ENCODE results near the gene GPX4.

The GPX4 gene

GRCh38 chr19:1149259-1150045 lies 45.7 kb downstream of the GPX4 start:
- Histone ChIP-seq H3K36me3 (ENCODE audit: low read depth) (peaks cover 70% of the 10 kb centered on the region), H3K4me1 (ENCODE audit: insufficient read depth, poor library complexity, severe bottlenecking) (no peaks in the 10 kb centered on the region), H3K27me3 (ENCODE audit: insufficient read depth, poor library complexity, severe bottlenecking) (no peaks in the 10 kb centered on the region), H3K27ac (ENCODE audit: poor library complexity, severe bottlenecking) (no peak overlapping the region), H3K9me3 (ENCODE audit: severe bottlenecking) (no peaks in the 10 kb centered on the region), H3K4me3 (ENCODE audit: severe bottlenecking) (no peak overlapping the region)
- no peak for ATAC-seq (ENCODE audit: low read depth)
- DNase-seq (ENCODE audit: low spot score) = no peak
- no peak for TF ChIP-seq CTCF (IDR thresholded peaks at IDR 0.05; ENCODE audit: poor library complexity, severe bottlenecking)

- TF ChIP-seq CTCF (IDR thresholded peaks at IDR 0.05; ENCODE audit: poor library complexity, severe bottlenecking) = no peak
- Histone ChIP-seq H3K36me3 (ENCODE audit: low read depth) (peaks cover 67% of the 10 kb centered on the region), H3K9me3 (ENCODE audit: severe bottlenecking) (no peaks in the 10 kb centered on the region), H3K4me1 (ENCODE audit: insufficient read depth, poor library complexity, severe bottlenecking) (peaks cover 7% of the 10 kb centered on the region), H3K27ac (ENCODE audit: poor library complexity, severe bottlenecking) (no peak overlapping the region), H3K4me3 (ENCODE audit: severe bottlenecking) (no peak overlapping the region), H3K27me3 (ENCODE audit: insufficient read depth, poor library complexity, severe bottlenecking) (no peaks in the 10 kb centered on the region)
- no peak for DNase-seq (ENCODE audit: low spot score)
- no peak for ATAC-seq (ENCODE audit: low read depth)
Measured at GRCh38 chr19:1150333-1151036, 46.7 kb downstream of the GPX4 start.

- no peak for TF ChIP-seq CTCF (IDR thresholded peaks at IDR 0.05; ENCODE audit: poor library complexity, severe bottlenecking)
- no peaks in the 10 kb centered on the region for H3K27me3 ChIP-seq (ENCODE audit: insufficient read depth, poor library complexity, severe bottlenecking)
- peaks cover 14% of the 10 kb centered on the region for H3K4me1 ChIP-seq (ENCODE audit: insufficient read depth, poor library complexity, severe bottlenecking)
- no peak for ATAC-seq (ENCODE audit: low read depth)
- no peaks in the 10 kb centered on the region for H3K9me3 ChIP-seq (ENCODE audit: severe bottlenecking)
- no peak overlapping the region for H3K27ac ChIP-seq (ENCODE audit: poor library complexity, severe bottlenecking)
- DNase-seq (ENCODE audit: low spot score) = no peak
- H3K36me3 ChIP-seq (ENCODE audit: low read depth) = peaks cover 60% of the 10 kb centered on the region
- H3K4me3 ChIP-seq (ENCODE audit: severe bottlenecking) = no peak overlapping the region
Measured at GRCh38 chr19:1151037-1151724, 47.4 kb downstream of the GPX4 start.

- DNase-seq (ENCODE audit: low spot score) = no peak
- no peak for TF ChIP-seq CTCF (IDR thresholded peaks at IDR 0.05; ENCODE audit: poor library complexity, severe bottlenecking)
- H3K27me3 ChIP-seq (ENCODE audit: insufficient read depth, poor library complexity, severe bottlenecking) = no peaks in the 10 kb centered on the region
- no peak for ATAC-seq (ENCODE audit: low read depth)
- no peak overlapping the region for H3K27ac ChIP-seq (ENCODE audit: poor library complexity, severe bottlenecking)
- peaks cover 14% of the 10 kb centered on the region for H3K4me1 ChIP-seq (ENCODE audit: insufficient read depth, poor library complexity, severe bottlenecking)
- H3K9me3 ChIP-seq (ENCODE audit: severe bottlenecking) = no peaks in the 10 kb centered on the region
- peaks cover 56% of the 10 kb centered on the region for H3K36me3 ChIP-seq (ENCODE audit: low read depth)
- no peak overlapping the region for H3K4me3 ChIP-seq (ENCODE audit: severe bottlenecking)
Measured at GRCh38 chr19:1151917-1152587, 48.3 kb downstream of the GPX4 start.
